NCI-H187 (cell line): Measurements from ENCODE around the gene FGF18.

Experiments
- DNase-seq, 2 experiments: peaks; one replicate each; lab custom pipeline; 2025; lab: John Stamatoyannopoulos, UW

The FGF18 gene

DNA sequence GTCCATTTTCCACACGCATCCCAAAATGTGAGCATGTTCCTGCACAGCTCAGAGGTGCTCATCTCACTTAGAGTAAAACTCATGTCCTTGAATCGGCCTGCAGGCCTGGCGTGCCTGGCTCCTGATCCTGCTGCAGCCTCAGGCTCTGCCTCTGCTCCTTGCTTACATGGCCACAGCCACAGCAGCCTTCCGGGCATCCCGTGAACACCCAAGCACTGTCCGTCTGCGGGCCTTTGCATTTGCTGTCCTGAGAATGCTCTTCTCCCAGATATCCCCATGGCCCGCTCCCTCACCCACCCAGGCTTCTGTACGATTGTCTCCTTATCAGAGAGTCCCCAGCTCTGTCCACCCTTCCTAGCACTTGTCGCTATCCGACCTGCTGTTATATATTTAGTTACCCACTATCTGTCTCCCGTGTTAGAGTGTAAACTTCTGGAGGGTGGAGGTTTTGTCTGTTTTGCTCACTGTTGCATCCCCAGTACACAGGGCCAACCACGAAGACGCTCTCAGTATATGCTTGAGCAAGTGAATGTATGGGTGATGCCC lies 21.9 kb downstream of the FGF18 start:
- no peak for DNase-seq

DNA sequence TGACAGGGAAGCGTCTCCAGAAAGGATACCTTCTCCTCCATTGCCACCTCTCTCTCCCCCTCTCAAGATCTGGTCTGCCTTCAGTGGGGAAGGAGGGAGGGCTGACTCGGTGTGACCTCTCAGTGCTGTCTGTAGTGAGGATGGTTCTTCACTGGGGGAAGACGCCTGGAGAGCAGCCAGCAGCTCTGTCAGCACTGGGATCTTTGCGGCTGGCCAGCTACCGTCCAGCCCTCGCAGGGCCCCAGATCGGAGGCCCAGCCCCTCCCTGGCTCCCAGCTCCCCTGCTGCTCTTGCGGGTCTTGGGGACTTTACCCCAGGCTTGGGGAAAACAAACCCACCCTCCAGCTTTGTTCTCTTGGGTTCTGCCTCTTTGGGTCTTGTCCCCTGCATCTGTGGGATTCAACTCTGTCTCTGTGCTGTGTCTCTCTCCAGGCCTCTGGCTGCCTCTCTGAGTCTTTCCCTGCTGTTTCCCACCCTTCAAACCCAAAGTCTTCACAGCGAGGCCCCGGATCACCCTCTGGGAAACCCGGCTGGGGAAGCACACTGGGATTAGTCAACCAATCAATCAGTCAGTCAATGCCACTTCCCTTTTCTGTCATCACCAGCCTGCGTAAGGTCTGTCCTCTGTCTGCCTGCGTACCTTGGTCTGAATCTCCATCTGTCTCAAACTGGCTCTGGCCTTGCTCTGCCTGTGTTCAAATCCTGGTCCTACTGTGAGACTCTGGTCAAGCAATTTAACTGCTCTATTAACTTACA lies 23.0 kb downstream of the FGF18 start:
- no peak for DNase-seq

DNA sequence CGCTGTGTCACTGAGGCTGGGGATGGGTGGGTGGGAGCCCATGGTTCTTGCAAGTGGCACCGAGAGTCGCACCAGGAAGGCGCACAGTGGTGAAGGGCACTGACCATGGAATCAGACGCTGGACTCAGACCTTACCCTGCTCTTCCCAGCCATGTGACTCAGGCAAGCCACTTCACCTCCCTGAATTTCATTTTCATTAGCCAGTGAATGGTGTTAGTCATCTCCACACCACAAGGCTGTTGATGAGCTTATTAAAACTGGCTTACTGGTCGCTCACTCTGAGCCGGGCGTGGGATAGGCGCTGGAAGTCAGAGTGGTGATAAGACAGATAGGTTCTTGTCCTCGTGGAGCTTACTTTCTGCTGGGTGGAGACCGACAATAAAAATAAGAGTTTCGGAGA lies 25.1 kb downstream of the FGF18 start:
- DNase-seq = no peak

DNA sequence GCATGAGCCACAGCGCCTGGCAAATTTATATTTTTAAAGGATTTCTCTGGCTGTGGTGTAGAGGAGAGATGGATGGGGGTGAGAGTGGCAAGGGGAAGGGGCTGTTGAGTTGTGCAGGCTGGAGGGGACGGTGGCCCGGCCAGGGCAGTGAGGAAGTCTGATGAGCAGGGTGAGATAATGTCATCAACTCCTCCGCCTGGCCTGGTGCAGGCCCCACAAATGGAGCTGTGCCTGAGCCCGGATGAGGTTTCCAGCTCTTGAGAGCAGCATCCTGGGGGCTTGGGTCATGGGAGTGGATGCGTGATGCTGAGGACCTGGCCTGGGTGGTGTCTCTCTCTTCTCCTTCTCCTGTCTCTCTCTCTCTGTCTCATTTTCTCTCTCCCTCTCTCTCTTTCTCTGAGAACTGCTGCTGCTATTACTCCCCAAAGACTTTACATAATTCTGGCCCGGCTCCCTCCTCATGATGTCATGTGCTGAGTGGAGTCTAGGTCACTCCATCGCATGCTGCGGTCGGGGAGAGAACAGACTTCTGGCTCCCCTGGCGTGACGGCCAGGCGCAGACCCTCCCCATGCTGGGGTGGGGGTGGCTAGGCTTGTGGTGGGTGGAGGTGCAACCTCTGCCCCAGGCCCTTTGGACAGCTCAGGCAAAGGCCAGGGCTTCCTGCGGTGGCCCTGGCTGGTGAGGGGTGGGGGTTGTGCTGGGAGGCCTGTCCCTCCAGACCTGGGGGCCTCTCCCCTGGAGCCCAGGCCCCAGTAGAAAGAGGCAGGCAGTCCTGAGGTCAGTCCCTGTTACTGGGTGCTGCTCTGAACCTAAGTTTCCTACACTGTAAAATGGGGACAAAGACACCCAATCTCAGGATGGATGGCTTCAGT lies 26.4 kb downstream of the FGF18 start:
- DNase-seq = no peak

DNA sequence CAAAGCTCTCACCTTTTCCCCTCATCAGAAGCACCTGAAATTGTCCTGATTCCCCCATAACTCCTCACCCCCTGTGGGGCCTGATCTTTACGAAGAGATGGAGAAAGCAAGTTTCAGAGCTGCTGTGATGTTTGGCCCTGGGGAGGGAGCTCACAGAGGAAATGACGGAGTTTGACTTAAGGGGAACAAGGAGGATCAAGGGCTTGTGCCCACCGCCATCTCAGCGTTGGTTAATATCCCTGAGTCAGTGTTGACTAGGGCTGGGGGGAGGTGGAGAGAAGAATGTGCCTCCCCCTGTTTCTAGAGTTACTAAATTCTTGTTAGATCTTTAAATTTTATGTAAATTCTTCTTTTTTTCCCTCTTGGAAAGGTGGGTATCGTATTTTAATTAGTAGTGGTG lies 27.8 kb downstream of the FGF18 start:
- no peak for DNase-seq

DNA sequence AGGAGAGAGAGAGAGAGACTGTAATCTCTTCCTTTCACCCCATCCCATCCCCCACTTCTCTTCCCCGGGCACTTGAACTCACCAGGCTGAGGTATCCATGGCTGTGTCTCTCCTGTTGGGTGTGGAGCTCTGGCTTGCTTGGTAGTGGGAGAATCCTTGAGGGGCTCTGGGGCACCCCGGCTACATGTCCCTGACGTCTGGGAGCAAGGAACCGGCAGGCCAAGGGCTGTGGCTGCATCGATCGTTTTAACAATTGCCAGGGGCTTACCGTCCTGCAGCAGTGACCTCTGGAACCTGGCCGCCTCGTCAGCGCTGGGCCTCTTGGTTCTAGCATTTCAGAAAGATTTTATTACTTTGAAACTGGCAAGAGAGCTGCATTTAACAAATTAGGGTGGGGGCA lies 30.0 kb downstream of the FGF18 start:
- DNase-seq = no peak

DNA sequence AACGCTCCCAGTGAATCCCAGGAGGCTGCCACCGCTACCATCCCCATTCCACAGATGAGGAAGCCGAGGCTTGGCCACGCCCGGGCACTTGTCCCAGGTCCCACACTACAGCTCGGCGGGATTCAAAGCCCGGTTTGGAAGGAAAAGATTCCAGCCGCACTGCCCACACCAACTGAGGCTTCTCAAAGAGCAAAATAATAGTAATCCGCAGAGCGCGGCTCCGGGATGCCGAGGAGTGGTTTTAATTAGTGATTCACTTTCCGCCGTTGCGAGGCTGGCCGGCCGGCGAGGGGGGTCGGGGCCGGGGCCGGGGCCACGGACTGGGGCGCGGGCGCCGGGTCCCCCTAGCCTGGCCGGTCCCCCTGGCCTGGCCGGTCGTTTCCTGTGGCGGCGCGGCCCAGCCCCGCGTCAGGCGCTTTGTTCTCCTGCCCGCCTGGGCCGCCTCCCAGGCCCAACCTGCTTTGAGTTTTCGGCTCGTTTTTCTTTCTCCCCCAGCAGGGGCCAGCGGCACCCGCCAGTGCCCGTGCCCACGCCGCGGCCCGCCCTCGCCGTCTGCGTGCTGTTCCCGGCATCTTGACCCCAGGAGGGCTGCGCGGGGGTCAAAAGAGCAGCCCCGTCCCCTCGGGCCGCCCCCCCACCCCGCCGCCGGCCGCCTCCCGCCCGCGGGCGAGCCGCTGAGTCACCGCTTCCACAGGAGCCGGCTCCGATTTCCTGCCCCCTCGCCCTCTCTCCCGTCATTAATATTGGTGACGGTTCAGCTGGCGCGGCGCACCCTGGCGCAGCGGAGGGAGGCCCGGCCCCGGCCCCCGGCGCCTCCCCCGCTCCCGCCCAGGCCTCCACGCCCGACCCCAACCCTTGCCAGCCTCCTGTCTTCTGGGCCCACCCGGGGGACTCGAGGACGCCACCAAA lies 31.2 kb downstream of the FGF18 start:
- DNase-seq = no peak

DNA sequence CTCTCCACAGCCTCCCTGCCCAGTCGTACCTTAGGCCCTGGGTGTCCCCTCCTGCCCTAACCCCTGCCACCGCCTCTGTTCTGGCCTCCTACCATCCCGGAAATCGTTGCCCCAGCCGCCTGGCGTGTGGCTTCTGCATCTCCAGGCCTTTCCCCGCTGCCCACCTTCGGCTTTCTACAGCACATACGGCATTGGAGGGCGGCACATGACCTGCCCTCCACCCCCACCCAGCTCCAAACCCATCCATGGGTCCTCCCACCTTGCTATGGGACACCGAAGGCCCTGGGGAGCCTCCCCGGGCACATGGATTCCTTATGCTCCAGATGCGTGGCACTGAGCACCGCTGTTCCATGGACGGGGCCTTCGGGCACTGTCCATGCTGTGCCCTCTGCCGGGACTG lies 32.0 kb downstream of the FGF18 start:
- no peak for DNase-seq

DNA sequence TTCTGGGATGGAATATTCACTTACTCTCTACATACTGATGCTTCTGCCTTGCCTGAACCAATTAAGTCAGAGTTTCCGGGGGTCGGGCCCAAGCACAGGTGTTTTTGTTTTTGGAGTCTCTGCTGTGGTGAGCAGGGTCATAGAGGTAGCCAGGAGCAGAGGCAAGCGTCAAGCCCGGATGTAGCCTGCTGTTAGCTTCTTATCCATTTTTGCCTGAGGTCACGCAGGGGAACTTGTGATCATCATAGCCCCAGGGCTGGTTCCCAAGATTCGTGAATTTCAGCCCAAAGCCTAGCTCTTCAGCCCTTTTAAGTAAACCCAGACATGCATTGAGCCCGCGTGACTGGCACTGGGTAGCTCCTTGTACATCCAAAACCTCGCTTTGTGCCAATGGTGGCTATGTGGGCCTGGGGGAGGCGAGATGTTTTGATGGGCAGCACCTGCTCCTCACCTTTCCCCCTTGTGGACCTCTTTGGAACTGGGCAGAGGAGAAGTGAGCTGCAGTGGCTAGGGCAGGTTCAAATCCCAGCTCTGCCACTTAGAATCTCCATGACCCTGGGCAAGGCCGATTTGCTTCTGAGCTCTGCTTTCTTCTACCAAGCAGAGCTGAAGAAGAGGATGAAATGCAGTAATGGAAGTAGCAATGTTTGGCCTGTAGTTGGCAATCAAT lies 33.7 kb downstream of the FGF18 start:
- no peak for DNase-seq

DNA sequence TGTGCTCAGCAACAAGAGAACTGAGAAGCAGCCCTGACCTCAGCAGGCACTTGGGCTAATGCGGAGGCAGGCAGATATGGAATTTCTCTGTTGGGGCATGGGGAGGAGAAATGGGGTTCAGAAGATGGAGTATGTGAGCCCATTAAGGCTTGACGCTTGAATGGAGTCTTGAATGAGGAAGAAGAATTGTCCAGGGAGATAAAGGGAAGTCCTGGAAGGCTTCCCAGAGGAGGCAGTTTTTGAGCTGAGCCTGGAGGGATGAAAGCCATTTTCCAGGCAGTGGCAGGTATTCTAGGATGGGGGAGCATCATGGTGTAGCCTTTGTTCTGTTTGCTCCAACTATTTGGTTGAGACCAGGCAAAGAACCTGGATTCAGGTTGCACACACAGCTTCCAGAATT lies 34.5 kb downstream of the FGF18 start:
- DNase-seq = no peak

DNA sequence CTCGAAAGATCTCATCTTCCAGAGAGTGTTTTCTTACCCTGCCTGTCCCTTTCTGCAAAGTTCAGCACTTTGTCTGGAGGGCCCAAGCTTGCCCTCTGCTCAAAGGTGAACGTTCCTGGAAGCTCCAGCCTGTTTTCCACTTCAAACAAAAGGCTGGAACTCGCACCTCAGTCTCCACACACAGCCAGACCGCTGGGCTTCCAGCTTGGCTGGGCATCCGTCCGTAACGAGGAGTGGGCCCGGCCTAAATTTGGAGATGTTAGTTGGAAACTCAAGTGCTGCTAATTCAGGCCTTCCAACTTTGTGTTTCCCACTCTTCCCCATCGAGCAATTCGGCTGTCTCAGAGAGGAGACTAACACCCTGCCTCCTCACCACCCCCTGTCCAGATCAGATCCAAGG lies 35.1 kb downstream of the FGF18 start:
- DNase-seq = no peak

DNA sequence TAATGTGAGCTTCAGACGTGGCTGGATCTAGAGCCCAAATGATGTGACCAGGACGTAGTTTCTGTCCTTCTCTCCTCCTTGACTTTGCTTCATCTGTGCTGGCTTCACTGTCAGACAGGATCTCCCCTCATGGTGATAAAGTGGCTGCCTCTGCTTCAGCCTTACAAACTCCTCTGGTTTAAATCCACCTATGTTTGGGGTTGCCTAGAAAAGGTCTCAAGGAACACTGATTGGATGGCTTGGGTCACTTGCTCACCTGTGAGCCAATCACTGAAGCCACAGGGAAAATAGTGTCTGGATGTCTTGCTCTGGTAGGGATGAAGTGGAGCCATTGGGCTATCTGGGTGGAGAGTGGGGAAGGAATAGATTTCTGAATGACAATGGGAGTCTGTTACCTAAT lies 36.1 kb downstream of the FGF18 start:
- no peak for DNase-seq

DNA sequence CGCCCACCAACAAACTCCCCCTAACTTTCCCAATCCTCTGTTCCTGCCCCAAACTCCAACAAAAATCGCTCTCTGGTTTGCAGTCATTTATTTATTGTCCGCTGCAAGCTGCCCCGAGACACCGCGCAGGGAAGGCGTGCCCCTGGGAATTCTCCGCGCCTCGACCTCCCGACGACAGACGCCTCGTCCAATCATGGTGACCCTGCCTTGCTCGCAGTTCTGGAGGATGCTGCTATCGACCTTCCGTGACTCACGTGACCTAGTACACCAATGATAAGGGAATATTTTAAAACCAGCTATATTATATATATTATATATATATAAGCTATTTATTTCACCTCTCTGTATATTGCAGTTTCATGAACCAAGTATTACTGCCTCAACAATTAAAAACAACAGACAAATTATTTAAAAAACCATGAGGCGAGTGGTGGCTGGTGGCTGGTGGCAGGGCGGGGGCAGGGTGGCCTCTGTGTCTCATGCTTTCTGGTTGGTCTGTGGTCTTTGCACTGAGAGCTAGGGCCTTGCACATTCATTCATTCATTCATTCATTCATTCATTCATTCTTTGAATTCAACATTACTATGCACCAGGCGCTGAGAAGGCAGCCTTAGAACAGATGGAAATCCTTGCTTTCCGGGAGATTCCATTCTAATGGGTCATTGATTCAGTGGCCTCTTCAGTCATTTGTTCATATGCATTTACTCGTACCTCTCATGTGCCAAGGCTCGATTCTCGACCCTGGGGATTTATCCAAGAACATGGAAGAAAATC lies 37.9 kb downstream of the FGF18 start:
- no peak for DNase-seq

DNA sequence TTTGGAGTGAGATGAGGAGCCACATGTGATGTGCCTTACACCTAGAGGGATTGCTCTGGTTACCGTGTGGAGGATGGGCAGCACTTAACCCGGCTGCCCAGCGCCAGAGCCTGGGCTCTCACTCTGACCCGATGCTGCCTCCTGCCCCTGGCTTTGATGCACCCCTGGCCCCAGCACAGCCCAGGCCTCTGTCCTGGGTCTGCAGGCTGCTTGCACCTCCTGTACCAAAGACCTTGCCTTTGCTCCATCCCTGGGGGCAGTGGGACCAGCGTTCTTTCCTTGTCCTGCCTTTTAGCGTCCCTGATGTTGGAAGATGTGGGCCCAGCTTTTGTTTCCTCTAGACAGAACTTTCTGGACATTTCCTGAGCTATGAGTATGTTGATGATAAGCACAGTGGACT lies 40.4 kb downstream of the FGF18 start:
- DNase-seq = no peak

DNA sequence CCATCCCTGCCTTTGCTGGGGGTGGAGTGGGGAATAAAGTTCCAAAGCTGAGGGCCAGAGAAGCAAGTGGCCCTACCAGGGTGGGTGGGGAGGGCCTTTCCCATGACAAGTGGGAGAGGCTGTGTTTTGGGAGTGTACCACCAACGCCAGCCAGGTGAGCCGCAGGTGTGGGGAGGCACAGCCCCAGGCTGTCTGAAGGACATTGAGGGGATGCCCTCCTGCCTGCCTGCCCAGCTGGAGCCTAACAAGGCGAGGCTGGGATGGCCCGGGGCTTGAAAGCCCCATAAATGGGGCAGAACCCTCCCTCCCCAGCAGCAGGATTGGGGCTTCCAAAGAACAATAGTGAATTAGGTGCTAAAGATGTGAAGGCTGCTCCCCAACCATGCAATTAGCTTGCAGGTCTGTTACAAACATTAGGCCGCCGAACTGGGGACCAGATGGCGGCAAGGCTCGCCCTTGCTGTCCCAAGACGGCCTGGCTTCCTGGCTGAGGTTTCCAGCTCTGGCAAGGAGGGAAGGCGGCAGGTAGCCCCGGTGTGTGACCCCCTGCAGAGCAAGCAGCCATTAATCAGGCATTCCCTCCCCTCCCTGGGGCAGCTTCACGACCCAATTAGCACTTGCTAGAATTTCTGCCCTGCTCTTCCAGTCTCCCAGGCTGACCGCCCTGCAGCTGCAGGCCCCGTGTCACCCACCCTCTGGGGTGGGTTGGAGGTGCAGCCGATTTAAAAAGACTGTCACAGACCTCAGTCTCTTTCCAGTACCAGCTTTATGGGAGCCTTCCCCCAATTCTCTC lies 42.9 kb downstream of the FGF18 start:
- DNase-seq = no peak

DNA sequence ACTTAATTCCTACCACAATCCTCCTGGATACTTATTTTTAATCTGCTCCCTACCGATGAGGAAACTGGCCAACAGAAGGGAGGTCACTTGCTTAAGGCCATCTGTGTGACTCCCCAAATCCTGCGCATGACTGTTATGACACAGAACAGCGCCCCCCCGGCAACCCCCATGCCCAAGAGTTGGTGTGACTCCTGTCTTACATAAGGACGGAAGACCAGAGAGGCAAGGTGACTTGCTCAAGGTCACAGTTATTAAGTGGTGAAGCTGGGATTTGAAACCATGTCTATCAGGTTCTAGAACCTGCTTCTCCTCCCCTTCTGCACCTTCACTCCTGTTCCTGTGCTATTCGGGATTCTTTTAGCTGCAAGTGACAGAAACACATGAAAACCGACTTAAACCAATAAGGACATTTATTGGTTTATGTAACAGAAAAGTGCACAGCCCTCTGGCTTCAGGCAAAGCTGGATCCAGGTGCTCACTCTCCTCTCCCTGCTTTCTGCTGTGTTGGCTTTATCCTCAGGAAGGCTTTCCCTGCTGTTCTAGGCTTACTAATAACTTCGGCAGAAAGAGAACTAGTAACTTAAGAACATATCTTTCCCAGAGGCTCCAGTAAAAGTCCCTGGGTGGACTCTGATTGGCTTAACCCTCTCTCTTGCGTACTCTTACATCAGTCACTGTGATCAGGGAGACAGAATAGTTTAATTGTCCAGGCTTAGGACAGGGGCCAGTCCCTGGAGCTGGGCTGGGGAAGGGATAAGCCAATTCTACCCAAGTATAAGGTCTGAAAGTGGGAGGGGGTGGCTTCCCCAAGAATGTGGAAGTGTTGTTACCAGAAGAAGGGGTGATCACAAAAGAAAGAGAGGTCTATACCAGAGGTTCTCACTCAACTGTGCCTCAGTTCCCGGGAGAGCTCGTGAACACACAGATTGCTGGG lies 43.7 kb downstream of the FGF18 start:
- DNase-seq = no peak

DNA sequence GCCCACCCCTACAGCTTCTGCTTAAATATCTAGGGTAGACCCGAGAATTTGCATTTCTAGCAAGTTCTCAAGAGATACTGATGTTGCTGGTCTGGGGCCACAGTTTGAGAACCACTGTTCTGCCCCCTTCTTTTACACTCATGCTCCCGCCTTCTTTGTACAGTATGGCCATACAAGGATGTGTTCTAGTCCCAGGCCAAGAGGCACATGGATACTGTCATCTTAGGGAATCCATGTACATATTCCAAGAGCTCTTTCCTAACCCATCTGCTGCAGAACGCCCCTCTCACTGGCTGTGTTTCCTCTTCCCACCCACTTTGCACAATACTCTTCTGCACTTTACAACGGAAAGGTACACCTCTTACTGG lies 44.4 kb downstream of the FGF18 start:
- DNase-seq = no peak

DNA sequence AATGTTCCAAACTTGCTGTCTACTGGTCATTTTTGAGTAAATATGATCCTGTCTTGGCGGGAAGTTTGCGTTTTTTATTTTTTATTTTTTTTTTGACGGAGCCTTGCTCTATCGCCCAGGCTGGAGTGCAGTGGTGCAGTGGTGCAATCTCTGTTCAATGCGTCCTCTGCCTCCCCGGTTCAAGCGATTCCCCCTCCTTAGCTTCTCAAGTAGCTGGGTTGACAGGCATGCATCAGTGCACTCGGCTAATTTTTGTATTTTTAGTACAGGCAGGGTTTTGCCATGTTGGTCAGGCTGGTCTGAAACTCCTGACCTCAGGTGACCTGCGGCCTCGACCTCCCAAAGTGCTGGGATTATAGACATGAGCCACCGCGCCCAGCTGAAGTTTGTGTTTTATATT lies 45.4 kb downstream of the FGF18 start:
- DNase-seq = no peak

DNA sequence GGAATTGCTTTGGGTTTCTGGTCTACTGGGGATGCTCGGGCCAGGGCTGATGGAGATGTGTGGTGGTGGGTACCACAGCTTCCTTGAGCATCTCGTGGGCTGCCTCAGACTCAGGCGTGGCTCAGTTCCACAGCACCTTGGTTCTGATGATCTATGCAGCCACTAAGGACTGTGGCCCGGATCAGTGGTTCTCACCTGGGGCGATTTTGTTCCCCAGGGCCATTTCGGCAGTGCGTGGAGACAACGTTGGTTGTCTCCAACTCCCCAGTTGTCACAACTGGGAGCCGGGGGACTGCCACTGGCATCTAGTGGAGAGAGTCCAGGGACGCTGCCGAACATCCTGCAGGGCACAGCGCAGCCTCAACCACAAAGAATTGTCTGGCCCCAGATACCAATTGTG lies 47.7 kb downstream of the FGF18 start:
- DNase-seq = no peak
